Measurements from ENCODE around the gene TGM2.

The TGM2 gene

DNA sequence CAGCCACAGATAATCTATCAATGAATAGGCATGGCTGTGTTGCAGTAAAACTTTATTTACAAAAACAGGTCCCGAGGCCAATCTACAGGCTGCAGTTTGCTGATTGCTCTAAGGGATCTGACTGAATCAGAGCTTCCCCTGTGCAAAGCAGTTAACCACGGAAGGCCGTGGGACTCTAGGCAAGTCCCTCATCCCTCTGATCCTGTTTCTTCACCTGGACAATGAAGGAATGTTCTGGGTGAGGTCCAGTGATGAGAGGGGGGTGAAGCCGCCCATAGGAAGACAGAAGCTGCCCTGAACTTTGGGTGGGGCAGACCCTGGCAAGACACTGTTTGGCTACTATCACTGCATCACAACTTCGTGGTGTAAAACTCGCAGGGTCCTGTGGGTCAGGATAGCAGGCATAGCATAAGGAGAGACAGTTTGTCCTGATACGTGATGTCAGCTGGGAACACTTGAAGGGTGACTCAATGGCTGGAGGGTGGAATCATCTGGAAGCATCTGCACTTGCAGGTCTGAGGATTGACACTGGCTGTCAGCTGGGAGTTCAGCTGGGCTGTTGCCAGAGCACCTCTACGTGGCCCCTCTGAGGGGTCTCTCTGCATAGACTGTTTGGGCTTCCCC is 33.3 kb upstream of the TGM2 start:
- DNase-seq, result no peak

DNA sequence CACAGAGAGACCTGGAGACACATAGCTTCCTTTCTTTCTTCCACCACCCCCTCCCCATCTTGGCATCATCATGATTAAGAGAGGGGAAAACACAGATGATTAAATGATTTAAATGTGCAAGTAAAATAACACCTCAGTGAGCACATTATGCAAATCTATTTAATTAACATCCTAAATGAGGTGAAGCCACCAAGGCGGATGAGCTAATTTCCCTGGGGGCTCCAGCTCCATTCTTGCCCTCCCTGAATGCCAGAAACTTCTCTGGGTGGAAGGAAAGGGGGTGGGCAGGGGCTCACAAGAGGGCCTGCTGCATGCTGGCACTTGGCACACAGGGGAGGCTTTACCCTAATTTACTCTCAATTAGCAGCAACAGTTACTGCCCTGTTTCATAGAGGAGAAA is 32.5 kb upstream of the TGM2 start:
- DNase-seq, result no peak

DNA sequence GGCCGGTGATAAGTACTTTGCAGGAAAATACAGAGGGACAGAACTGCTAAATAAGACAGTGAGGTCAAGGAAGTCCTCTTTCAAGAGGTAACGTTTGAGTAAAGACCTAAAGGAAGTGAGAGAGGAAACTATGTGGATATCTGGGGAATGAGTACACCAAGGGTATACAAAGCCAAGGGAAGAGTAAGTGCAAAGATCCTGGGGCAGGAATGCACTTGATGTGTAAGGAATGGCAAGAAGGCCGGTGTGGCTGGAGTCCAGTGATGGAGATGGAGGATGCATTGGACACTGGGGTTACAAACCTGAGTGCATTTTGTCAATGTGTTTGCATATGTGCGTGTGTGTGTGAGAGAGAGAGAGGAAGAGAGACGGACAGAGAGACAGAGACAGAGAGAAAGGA is 32.1 kb upstream of the TGM2 start:
- no peak for DNase-seq

DNA sequence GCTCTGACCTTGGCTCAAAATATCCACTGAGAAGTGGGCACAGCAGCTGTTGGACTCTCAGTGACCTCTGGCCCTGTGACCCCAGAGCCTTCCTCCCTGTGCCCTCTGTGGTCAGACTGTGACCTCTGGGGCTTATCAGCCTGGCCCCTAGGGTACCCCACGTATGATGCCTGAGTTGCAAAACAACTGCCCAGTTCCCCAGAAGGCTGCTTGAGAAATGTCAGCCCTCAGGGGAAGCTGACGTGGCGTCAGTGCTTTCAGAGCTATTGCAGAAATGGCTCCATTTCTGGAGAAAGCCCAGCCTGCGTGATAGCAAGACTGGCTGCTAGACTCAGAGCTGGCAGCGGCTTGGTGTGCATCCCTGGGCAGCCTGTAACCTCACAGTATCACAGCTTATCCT is 31.5 kb upstream of the TGM2 start:
- DNase-seq, result no peak

DNA sequence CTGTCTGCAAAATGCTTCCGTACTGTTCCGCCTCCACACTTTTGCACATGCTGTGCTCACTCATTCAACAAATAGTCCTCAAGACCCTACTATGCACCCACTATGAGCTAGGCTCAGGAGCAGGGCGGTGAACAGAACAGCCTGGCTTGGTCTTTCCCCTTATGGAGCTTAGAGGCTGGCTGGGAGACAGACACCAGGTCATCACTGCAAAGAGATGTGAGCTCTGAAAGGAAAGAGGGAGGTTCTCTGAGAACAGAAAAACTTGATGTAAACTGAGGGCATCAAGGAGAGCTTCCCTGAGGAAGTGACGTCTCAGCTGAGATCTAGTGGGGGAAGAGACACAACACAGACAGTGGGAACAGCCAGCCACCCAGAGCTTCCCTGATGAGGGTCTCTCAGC is 31.0 kb upstream of the TGM2 start:
- no peak for DNase-seq

GRCh38 chr20:38195521-38195920 is 30.5 kb upstream of the TGM2 start:
- no peak for DNase-seq

GRCh38 chr20:38194971-38195504 is 30.0 kb upstream of the TGM2 start:
- no peak for DNase-seq

- DNase-seq, result no peak
These were observed 28.6 kb upstream of the TGM2 start for GRCh38 chr20:38193586-38194105.

DNA sequence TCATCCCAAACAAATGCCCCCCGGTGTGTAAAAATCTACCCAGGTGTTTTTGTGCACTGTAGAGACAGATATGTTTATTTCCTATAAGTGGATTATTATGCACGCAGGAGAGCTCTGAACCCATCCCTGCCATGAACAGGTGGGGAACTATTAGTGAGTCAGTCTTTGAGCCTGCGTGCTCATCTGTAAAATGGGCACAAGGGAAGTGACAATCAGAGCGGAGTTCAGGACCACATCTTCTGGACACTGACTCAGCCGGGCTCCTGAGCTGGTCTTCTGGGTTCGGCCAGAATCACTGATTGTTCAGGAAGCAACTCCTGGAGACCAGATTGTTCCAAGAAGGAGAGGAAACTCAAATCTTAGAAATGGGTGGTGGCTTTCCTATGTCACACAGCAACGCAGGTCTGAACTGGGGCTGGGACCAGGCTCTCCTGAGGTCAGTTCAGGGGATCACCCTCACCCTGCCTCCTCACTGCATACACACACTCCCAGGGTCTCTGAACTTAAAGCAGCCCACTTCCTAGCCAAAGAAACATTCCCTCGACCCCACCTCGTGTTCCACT is 27.3 kb upstream of the TGM2 start:
- no peak for DNase-seq

DNA sequence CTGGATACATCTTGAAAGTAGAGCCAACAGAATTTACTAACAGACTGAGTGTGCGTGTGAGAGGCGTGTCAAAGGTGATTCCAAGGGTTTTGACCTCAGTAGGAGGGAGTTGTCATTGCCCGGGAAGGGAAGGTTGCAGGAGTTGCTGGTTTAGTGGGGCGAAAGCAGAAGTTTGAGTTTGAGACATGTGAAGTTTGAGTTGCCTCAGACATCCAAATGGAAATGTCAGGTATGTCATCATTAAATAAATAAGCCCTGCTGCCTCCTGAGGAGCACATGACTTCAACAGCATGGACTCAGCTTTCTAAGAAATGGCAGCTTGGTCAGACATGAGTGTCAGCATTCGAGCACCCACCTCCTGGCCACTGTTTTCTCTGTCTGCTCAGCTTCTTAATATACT is 26.6 kb upstream of the TGM2 start:
- DNase-seq, result no peak

GRCh38 chr20:38190936-38191371 is 25.9 kb upstream of the TGM2 start:
- DNase-seq, result no peak

- no peak for DNase-seq
These were observed 25.1 kb upstream of the TGM2 start for GRCh38 chr20:38190166-38190565.

- DNase-seq, result no peak
These were observed 22.4 kb upstream of the TGM2 start for GRCh38 chr20:38187517-38187916.

DNA sequence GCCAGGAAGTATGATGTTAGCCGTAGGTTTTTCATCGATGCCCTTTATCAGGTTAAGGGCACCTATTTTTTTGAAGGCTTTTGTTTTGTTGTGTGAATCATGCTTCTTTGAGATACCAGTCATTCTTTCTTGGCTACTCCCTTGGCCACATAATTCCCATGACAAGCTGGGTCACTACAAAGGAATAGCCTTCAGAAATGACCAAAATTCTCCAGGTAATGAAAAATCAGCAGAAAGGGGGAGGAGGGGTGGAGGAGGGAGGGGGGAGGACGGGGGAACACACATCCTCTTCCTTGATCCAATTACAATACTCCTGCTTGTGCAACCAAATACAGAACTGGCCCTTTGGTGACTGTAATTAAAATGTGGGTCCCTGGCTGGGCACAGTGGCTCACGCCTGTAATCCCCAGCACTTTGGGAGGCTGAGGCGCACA is 21.7 kb upstream of the TGM2 start:
- no peak for DNase-seq

- no peak for DNase-seq
These were observed 19.0 kb upstream of the TGM2 start for GRCh38 chr20:38184101-38184500.

DNA sequence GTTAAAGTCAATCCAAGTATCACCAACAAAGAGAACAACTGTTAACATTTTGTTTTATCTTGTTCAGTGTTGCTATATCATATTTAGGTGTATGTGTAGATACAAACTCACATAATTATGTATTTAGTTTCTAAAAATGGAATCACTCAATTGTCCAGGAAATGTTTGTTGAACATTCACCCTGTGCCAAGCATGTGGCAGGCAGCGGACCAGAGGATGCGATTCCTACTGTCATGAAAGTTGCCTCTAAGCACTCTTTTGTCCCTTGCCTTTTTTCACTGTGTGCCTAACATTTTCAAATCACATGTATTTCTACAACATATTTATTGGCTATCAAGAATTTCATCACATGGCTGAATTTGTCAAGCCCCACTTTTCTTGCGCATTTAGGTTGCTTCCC is 16.9 kb upstream of the TGM2 start:
- no peak for DNase-seq

DNA sequence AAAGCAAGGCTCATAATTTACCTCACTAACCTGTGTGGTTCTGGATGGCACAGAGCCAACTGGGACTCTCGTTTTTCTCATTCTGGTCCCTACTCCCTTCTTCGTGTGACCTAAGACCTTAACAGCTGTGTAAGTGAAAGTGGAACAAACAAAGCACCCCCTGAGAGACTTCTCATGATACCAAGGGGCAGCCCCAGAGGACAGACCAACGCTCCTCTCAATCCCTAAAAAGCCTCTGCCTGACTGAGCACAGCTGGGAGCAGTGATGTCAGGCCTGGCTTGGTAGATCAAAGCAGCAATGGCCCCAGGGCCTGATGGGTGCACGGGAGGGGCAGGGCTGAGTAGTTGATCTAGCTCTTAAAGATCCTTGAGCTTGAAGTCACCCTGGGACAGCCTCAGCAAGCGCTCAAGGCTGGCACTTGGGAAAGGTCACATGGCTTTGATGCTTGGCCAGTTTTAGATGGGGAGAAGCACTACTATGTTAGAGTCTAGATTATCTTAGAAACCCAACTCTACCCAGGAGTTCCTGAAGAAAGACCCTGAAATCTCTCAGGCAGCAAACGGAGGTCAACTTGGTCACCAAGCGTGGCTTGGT is 16.2 kb upstream of the TGM2 start:
- DNase-seq, result no peak

DNA sequence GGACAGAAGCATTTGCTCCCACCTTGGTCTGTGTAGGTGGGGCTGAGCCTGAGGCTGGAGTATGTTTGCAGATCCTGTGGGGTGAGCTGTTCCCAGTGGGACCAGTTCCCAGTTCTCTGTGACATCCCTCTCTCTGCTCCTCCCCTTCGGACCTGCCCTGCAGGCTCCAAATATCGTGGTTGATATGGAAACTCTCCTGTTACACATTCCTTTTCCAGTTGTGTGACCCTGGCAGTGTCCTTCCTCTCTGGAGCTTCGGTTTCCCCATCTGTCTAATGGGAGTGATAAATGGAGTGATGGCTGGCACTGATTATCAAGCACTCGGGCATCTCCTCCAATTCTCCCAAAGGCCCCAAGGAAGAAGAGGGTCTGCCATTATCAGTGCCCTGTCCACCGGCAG is 15.7 kb upstream of the TGM2 start:
- DNase-seq, result no peak

- DNase-seq, result no peak
These were observed 14.8 kb upstream of the TGM2 start for GRCh38 chr20:38179846-38180245.

- DNase-seq, result no peak
These were observed 13.5 kb upstream of the TGM2 start for GRCh38 chr20:38178581-38178980.

DNA sequence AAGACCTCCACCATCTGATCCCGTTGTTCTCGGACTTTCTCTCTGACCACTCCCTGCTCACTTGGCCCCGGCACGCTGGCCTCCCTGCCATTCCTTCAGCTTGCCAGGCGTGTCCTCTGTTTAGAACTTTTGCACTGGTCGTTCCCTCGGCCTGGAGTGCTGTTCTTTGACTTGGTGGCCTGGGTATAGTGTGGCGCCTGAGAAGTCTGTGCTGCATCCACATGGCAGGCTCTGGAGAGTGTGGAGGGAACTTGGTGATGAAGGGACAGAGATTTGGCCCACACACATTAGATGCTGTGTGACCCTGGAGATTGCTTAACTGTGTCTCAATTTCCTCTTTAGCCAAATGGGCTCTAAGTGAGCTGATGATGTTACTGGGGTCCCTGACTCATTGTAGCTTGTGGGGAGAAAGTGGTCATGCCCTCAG is 13.0 kb upstream of the TGM2 start:
- DNase-seq, result no peak

- no peak for DNase-seq
These were observed 12.1 kb upstream of the TGM2 start for GRCh38 chr20:38177201-38177600.

GRCh38 chr20:38175304-38176180 is 10.5 kb upstream of the TGM2 start:
- DNase-seq, result no peak
